Measurements from ENCODE around the gene PLXNA4.

Gene PLXNA4

GRCh38 chr7:132455378-132455777 is 120.9 kb downstream of the PLXNA4 start:
- TF ChIP-seq FOXM1 (IDR thresholded peaks at IDR 0.05; ENCODE audit: borderline replicate concordance) (no peak), LEF1 (IDR thresholded peaks at IDR 0.05; ENCODE audit: borderline replicate concordance) (no peak), ARNT (IDR thresholded peaks at IDR 0.05) (no peak), ELF4 (IDR thresholded peaks at IDR 0.05) (no peak), SUZ12 (IDR thresholded peaks at IDR 0.05) (no peak), BHLHE40 (IDR thresholded peaks at IDR 0.05; ENCODE audit: borderline replicate concordance) (no peak), L3MBTL2 (conservative IDR thresholded peaks at IDR 0.05) (no peak), HDGF (IDR thresholded peaks at IDR 0.05; ENCODE audit: borderline replicate concordance) (no peak), SP1 (IDR thresholded peaks at IDR 0.05) (no peak), CTBP1 (IDR thresholded peaks at IDR 0.05; ENCODE audit: borderline replicate concordance) (no peak), FOXA1 (IDR thresholded peaks at IDR 0.05) (no peak), ZNF384 (IDR thresholded peaks at IDR 0.05) (no peak), FOXK2 (IDR thresholded peaks at IDR 0.05) (no peak), TARDBP (IDR thresholded peaks at IDR 0.05) (no peak), NFRKB (IDR thresholded peaks at IDR 0.05) (no peak), PKNOX1 (IDR thresholded peaks at IDR 0.05) (no peak)
- POLR2A ChIA-PET = no interaction called here
- CTCF ChIA-PET = no interaction called here
- DNase-seq (ENCODE audit: extremely low spot score) = no peak

GRCh38 chr7:132453826-132454225 is 122.4 kb downstream of the PLXNA4 start:
- TF ChIP-seq FOXM1 (IDR thresholded peaks at IDR 0.05; ENCODE audit: borderline replicate concordance) (no peak), SUZ12 (IDR thresholded peaks at IDR 0.05) (no peak), FOXA1 (IDR thresholded peaks at IDR 0.05) (no peak), ELF4 (IDR thresholded peaks at IDR 0.05) (no peak), L3MBTL2 (conservative IDR thresholded peaks at IDR 0.05) (no peak), FOXK2 (IDR thresholded peaks at IDR 0.05) (no peak)
- CTCF ChIA-PET = no interaction called here
- POLR2A ChIA-PET = no interaction called here
- DNase-seq (ENCODE audit: extremely low spot score) = no peak

- DNase-seq (ENCODE audit: extremely low spot score) = no peak
- POLR2A ChIA-PET = no interaction called here
- CTCF ChIA-PET = no interaction called here
- TF ChIP-seq SP1 (IDR thresholded peaks at IDR 0.05) (no peak), PKNOX1 (IDR thresholded peaks at IDR 0.05) (no peak), HDGF (IDR thresholded peaks at IDR 0.05; ENCODE audit: borderline replicate concordance) (no peak), CTBP1 (IDR thresholded peaks at IDR 0.05; ENCODE audit: borderline replicate concordance) (no peak), FOXM1 (IDR thresholded peaks at IDR 0.05; ENCODE audit: borderline replicate concordance) (no peak), SUZ12 (IDR thresholded peaks at IDR 0.05) (no peak), ELF4 (IDR thresholded peaks at IDR 0.05) (no peak), TARDBP (IDR thresholded peaks at IDR 0.05) (no peak), ARNT (IDR thresholded peaks at IDR 0.05) (no peak)
These were observed 125.1 kb downstream of the PLXNA4 start for GRCh38 chr7:132451161-132451560.

- no peak for DNase-seq (ENCODE audit: extremely low spot score)
- TF ChIP-seq CTBP1 (IDR thresholded peaks at IDR 0.05; ENCODE audit: borderline replicate concordance) (no peak), ARNT (IDR thresholded peaks at IDR 0.05) (no peak), FOXM1 (IDR thresholded peaks at IDR 0.05; ENCODE audit: borderline replicate concordance) (no peak), HDGF (IDR thresholded peaks at IDR 0.05; ENCODE audit: borderline replicate concordance) (no peak), NFRKB (IDR thresholded peaks at IDR 0.05) (no peak), ELF4 (IDR thresholded peaks at IDR 0.05) (no peak), FOXA1 (IDR thresholded peaks at IDR 0.05) (no peak), L3MBTL2 (conservative IDR thresholded peaks at IDR 0.05) (no peak), SUZ12 (IDR thresholded peaks at IDR 0.05) (no peak), TARDBP (IDR thresholded peaks at IDR 0.05) (no peak)
- POLR2A ChIA-PET = interaction anchor here (0.6 kb wide), 1 partner anchor 204 kb away, joined by 3 read pairs; no protein-coding TSS in a partner anchor
- CTCF ChIA-PET = no interaction called here
These were observed 125.6 kb downstream of the PLXNA4 start for GRCh38 chr7:132450696-132451095.

- POLR2A ChIA-PET = interaction anchor here (0.6 kb wide), 1 partner anchor 204 kb away, joined by 3 read pairs; no protein-coding TSS in a partner anchor
- DNase-seq (ENCODE audit: extremely low spot score) = no peak
- CTCF ChIA-PET = no interaction called here
- TF ChIP-seq FOXA1 (IDR thresholded peaks at IDR 0.05) = no peak
- no peak for TF ChIP-seq FOXM1 (IDR thresholded peaks at IDR 0.05; ENCODE audit: borderline replicate concordance)
- TF ChIP-seq SP1 (IDR thresholded peaks at IDR 0.05) = no peak
- TF ChIP-seq HDGF (IDR thresholded peaks at IDR 0.05; ENCODE audit: borderline replicate concordance) = no peak
- no peak for TF ChIP-seq FOXK2 (IDR thresholded peaks at IDR 0.05)
- no peak for TF ChIP-seq TARDBP (IDR thresholded peaks at IDR 0.05)
- TF ChIP-seq PKNOX1 (IDR thresholded peaks at IDR 0.05) = no peak
- no peak for TF ChIP-seq ARNT (IDR thresholded peaks at IDR 0.05)
- no peak for TF ChIP-seq SUZ12 (IDR thresholded peaks at IDR 0.05)
- no peak for TF ChIP-seq ZNF384 (IDR thresholded peaks at IDR 0.05)
- no peak for TF ChIP-seq L3MBTL2 (conservative IDR thresholded peaks at IDR 0.05)
- no peak for TF ChIP-seq NFRKB (IDR thresholded peaks at IDR 0.05)
- TF ChIP-seq ELF4 (IDR thresholded peaks at IDR 0.05) = no peak
- no peak for TF ChIP-seq LEF1 (IDR thresholded peaks at IDR 0.05; ENCODE audit: borderline replicate concordance)
- TF ChIP-seq CTBP1 (IDR thresholded peaks at IDR 0.05; ENCODE audit: borderline replicate concordance) = no peak
- TF ChIP-seq BHLHE40 (IDR thresholded peaks at IDR 0.05; ENCODE audit: borderline replicate concordance) = no peak
These were observed 126.1 kb downstream of the PLXNA4 start for GRCh38 chr7:132450188-132450587.

GRCh38 chr7:132446666-132447278 is 129.5 kb downstream of the PLXNA4 start:
- DNase-seq (ENCODE audit: extremely low spot score) = no peak
- no peak for TF ChIP-seq L3MBTL2 (conservative IDR thresholded peaks at IDR 0.05)
- TF ChIP-seq PKNOX1 (IDR thresholded peaks at IDR 0.05) = no peak
- TF ChIP-seq NFRKB (IDR thresholded peaks at IDR 0.05) = no peak
- TF ChIP-seq SP1 (IDR thresholded peaks at IDR 0.05) = no peak
- POLR2A ChIA-PET = no interaction called here
- CTCF ChIA-PET = no interaction called here
